HCT116 (cell line): ENCODE measurements around the gene VAMP1. TPM values are rescaled to one million over a fixed set of nuclear protein-coding genes. Genes with fewer than 3 reads are reported as not detected.

Experiments used
- ATAC-seq: fragments of 200-7000 bp; cut with Tn5 transposase; 2 replicates; pipeline ENCODE4 v1.9.1; 2020; ENCODE audit warnings: mild to moderate bottlenecking, moderate library complexity
- BruUV-seq: library from RNA; stranded (reverse); fragments of 400-500 nt; replicated peaks from 2 replicates; lab custom pipeline; 2021; lab: Mats Ljungman, UMichigan
- CTCF ChIA-PET: fragments of 300-600 bp; sonication (Branson Sonifier 250); formaldehyde crosslinking; loops from one replicate; lab custom pipeline; 2021; ENCODE audit warnings: antibody characterized with exemption; lab: Charles Lee
- POLR2A ChIA-PET: fragments of 300-600, 350-600 bp; sonication (Branson Sonifier 250); formaldehyde crosslinking; loops from one replicate; lab custom pipeline; 2021; ENCODE audit warnings: antibody characterized with exemption; lab: Charles Lee
- RAD21 ChIA-PET, 2 experiments: fragments of 300-600 bp; sonication (Branson Sonifier 250); formaldehyde crosslinking; loops; one replicate each; lab custom pipeline; 2023; ENCODE audit warnings: low total read pairs in 2 of 2; ENCODE audit not compliant: uncharacterized antibody in 2 of 2, unreplicated experiment in 2 of 2, low non-redundant PET in 1 of 2; lab: Charles Lee
- DNase-seq: peaks from one replicate; pipeline ENCODE4 v3.0.0-alpha.2; 2010; ENCODE audit warnings: low read depth, low spot score
- H2AFZ ChIP-seq: fragments of 200-600 bp; shearing (Covaris generic), sonication (generic); 2 replicates; pipeline ENCODE4 v1.6.1; 2017; ENCODE audit warnings: low read depth, mixed run types, mixed read lengths, antibody characterized with exemption, low read length; ENCODE audit not compliant: poor library complexity, severe bottlenecking
- H3K27ac ChIP-seq: 2 replicates; pipeline ENCODE4 v1.5.1; 2012; ENCODE audit warnings: low read depth, low read length
- H3K27me3 ChIP-seq: fragments of 200-600 bp; sonication (generic); 2 replicates; pipeline ENCODE4 v1.6.1; 2016; ENCODE audit warnings: mixed run types, low read length, mixed read lengths; ENCODE audit not compliant: insufficient read depth
- H3K36me3 ChIP-seq, 2 experiments: fragments of 200-500 bp in 1 of 2; fragments of 200-600 bp in 1 of 2; sonication (Bioruptor generic) in 1 of 2; sonication (generic) in 1 of 2; 2 replicates each; pipeline versions ENCODE4 v1.5.1 to v1.6.1; 2014 to 2016; ENCODE audit warnings: low read length in 2 of 2, inconsistent platforms in 1 of 2, mixed read lengths in 1 of 2, mixed run types in 1 of 2; ENCODE audit not compliant: insufficient read depth in 2 of 2, control insufficient read depth in 1 of 2
- H3K4me1 ChIP-seq, 2 experiments: fragments of 200-600 bp in 1 of 2; sonication (generic) in 1 of 2; 2 replicates each; pipeline versions ENCODE4 v1.5.1 to v1.6.1; 2012 to 2017; ENCODE audit warnings: low read length in 2 of 2, inconsistent platforms in 1 of 2, mild to moderate bottlenecking in 1 of 2, mixed read lengths in 1 of 2, mixed run types in 1 of 2, moderate library complexity in 1 of 2; ENCODE audit not compliant: insufficient read depth in 2 of 2, control insufficient read depth in 1 of 2
- H3K4me2 ChIP-seq: fragments of 200-600 bp; sonication (generic); 2 replicates; pipeline ENCODE4 v1.6.1; 2017; ENCODE audit warnings: mixed run types, low read length, mixed read lengths
- H3K4me3 ChIP-seq, 2 experiments: fragments of 200-600 bp in 1 of 2; sonication (generic) in 1 of 2; replicated peaks in 1 of 2; 2 replicates each; pipeline ENCODE4 v1.5.1; 2011 to 2016; ENCODE audit warnings: low read length in 2 of 2, control low read depth in 1 of 2, low read depth in 1 of 2, mild to moderate bottlenecking in 1 of 2, mixed read lengths in 1 of 2, mixed run types in 1 of 2
- H3K79me2 ChIP-seq: fragments of 200-600 bp; sonication (generic); 2 replicates; pipeline ENCODE4 v1.6.1; 2017; ENCODE audit warnings: mild to moderate bottlenecking, mixed run types, low read length, moderate library complexity, mixed read lengths; ENCODE audit not compliant: insufficient read depth
- H3K9ac ChIP-seq: fragments of 200-600 bp; sonication (generic); 2 replicates; pipeline ENCODE4 v1.6.1; 2016; ENCODE audit warnings: low read length, mixed read lengths
- H3K9me2 ChIP-seq: fragments of 200-600 bp; sonication (generic), shearing (Covaris generic); 2 replicates; pipeline ENCODE4 v1.6.1; 2017; ENCODE audit warnings: mixed run types, mild to moderate bottlenecking, moderate library complexity; ENCODE audit not compliant: insufficient read depth
- H3K9me3 ChIP-seq, 2 experiments: fragments of 200-500 bp in 1 of 2; fragments of 200-600 bp in 1 of 2; sonication (Bioruptor generic) in 1 of 2; sonication (generic) in 1 of 2; 2 replicates each; pipeline ENCODE4 v1.6.1; 2014 to 2017; ENCODE audit warnings: low read length in 2 of 2, mixed read lengths in 2 of 2, inconsistent platforms in 1 of 2, low read depth in 1 of 2, mild to moderate bottlenecking in 1 of 2, mixed run types in 1 of 2, moderate library complexity in 1 of 2; ENCODE audit not compliant: control insufficient read depth in 1 of 2, insufficient read depth in 1 of 2
- H4K20me1 ChIP-seq: fragments of 200-600 bp; sonication (generic), shearing (Covaris generic); 2 replicates; pipeline ENCODE4 v1.6.1; 2017; ENCODE audit warnings: mixed run types, mild to moderate bottlenecking, moderate library complexity; ENCODE audit not compliant: insufficient read depth
- CBX3 ChIP-seq: IDR thresholded peaks from 2 replicates; pipeline ENCODE4 v1.6.1; 2012; ENCODE audit warnings: low read depth
- ELF1 ChIP-seq: IDR thresholded peaks from 2 replicates; pipeline ENCODE4 v1.6.1; 2012; ENCODE audit warnings: low read depth, borderline replicate concordance
- EZH2 ChIP-seq: fragments of 200-600 bp; sonication (generic); IDR thresholded peaks from 2 replicates; pipeline ENCODE4 v1.6.1; 2017; ENCODE audit warnings: antibody characterized with exemption, mixed run types
- FOSL1 ChIP-seq: IDR thresholded peaks from 2 replicates; pipeline ENCODE4 v1.6.1; 2012; ENCODE audit warnings: low read depth
- JUND ChIP-seq: IDR thresholded peaks from 2 replicates; pipeline ENCODE4 v1.6.1; 2012
- POLR2A ChIP-seq: IDR thresholded peaks from 2 replicates; pipeline ENCODE4 v1.7.0; 2011; ENCODE audit warnings: borderline replicate concordance; ENCODE audit not compliant: insufficient read depth, insufficient read length; ENCODE audit errors: extremely low read depth
- POLR2AphosphoS5 ChIP-seq: IDR thresholded peaks from 2 replicates; pipeline ENCODE4 v1.6.1; 2011; ENCODE audit warnings: mild to moderate bottlenecking, low read depth, low read length, moderate library complexity
- SIN3A ChIP-seq: IDR thresholded peaks from 2 replicates; pipeline ENCODE4 v1.6.1; 2012; ENCODE audit warnings: low read depth
- SP1 ChIP-seq: IDR thresholded peaks from 2 replicates; pipeline ENCODE4 v1.6.1; 2012; ENCODE audit warnings: low read depth
- SRF ChIP-seq: IDR thresholded peaks from 2 replicates; pipeline ENCODE4 v1.6.1; 2012; ENCODE audit warnings: low read depth
- TCF7L2 ChIP-seq: IDR thresholded peaks from 2 replicates; pipeline ENCODE4 v1.7.0; 2011; ENCODE audit warnings: borderline replicate concordance, inconsistent platforms; ENCODE audit not compliant: insufficient read depth, insufficient read length; ENCODE audit errors: extremely low read depth
- YY1 ChIP-seq: IDR thresholded peaks from 2 replicates; pipeline ENCODE4 v1.6.1; 2011; ENCODE audit warnings: low read length, low read depth, moderate library complexity, mild to moderate bottlenecking; ENCODE audit not compliant: insufficient replicate concordance; ENCODE audit errors: extremely low read depth
- ZFX ChIP-seq: fragments of 450-650 bp; IDR thresholded peaks from 2 replicates; pipeline ENCODE4 v1.6.1; 2017
- ZNF274 ChIP-seq: fragments of 200-500 bp; sonication (Bioruptor generic); IDR thresholded peaks from 2 replicates; pipeline ENCODE4 v1.6.1; 2014; ENCODE audit warnings: mild to moderate bottlenecking, low read depth, low read length, inconsistent platforms
- intact Hi-C: fragments of 100-400 bp; cut with micrococcal nuclease; formaldehyde crosslinking; loops from 2 replicates; pipeline ENCODE4 v1.10.0; 2022
- total RNA-seq: library from RNA; stranded (reverse); gene quantifications from one replicate; pipeline ENCODE4 v1.2.1, GENCODE V29; 2021; ENCODE audit not compliant: unreplicated experiment
- TF ChIP-seq, protein P1 (sequence below), 3 experiments: fragments of 200-600 bp in 1 of 3; sonication (generic) in 1 of 3; IDR thresholded peaks in 2 of 3; conservative IDR thresholded peaks in 1 of 3; 2 replicates each; pipeline ENCODE4 v1.5.1; 2012 to 2017; ENCODE audit warnings: low read depth in 2 of 3, low read length in 2 of 3, antibody characterized with exemption in 1 of 3, borderline replicate concordance in 1 of 3, control low read depth in 1 of 3, mild to moderate bottlenecking in 1 of 3, mixed read lengths in 1 of 3, mixed run types in 1 of 3, moderate library complexity in 1 of 3; ENCODE audit not compliant: insufficient read depth in 1 of 3

VAMP1 gene
- total RNA-seq, 1 experiment from 2014 or later, result 12.1 TPM

DNA sequence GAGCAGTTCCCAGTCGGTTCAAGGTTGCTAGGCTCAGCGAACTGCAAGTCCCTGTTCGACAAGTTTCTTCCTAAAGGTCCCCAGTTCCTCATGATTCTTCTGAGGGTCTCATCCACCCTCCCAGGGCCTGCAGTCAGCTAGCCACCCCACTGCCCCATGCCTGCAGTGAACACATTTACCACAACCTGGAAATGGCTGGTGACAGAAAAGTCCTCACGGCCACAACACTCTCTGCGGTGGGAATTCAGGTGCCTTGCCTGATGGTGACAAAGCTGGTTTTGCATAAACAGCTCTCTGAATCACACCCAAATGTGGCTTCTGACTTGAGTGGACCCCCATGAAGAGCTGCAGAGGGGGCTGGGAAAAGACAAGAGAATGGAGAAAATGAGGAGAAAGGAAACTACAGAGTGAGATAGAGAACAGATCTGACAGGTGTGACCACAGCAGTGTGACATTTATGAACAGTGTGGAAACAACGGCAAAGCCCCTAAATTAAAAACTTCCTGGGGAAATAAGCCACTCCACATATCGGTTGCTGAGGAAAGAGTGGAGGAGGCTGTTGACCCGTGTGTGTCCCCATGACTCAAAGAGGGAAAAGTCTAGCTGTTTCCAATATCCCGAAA lies 27.0 kb downstream of the VAMP1 start:
- H3K27me3 ChIP-seq, result no peaks in the 10 kb centered on the region
- no TSS peak for BruUV-seq
- POLR2A ChIA-PET, result interaction anchor here (1.3 kb wide), 1 partner anchor 27 kb away, joined by 4 read pairs; the partner anchor contains the start of gene VAMP1

DNA sequence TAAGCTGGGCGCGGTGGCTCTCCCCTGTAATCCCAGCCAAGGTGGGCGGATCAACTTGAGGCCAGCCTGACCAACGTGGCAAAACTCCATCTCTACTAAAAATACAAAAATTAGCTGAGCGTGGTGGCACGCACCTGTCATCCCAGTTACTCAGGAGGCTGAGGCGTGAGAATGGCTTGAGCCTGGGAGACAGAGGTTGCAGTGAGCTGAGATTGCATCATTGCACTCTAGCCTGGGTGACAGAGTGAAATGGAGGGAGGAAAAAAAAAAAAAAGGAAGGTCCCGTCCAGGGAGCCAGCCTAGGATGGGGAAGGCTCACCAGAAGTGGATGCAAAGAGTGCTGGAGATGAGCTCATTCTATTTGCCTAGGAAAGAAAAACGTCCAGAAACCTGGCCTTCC lies 27.6 kb downstream of the VAMP1 start:
- no peaks in the 10 kb centered on the region for H3K27me3 ChIP-seq
- intact Hi-C loops, result no loop called here
- ATAC-seq, result no peak
- no peaks in the 10 kb centered on the region for H3K9me2 ChIP-seq
- no peak overlapping the region for H3K4me2 ChIP-seq
- DNase-seq, result no peak
- ChIA-PET RAD21 (no interaction called here), CTCF (no interaction called here), POLR2A (interaction anchor here (1.3 kb wide), 1 partner anchor 28 kb away, joined by 4 read pairs; the partner anchor contains the start of gene VAMP1)
- no peaks in the 10 kb centered on the region for H3K79me2 ChIP-seq
- H3K9ac ChIP-seq, result no peak overlapping the region
- H3K36me3 ChIP-seq, result no peaks in the 10 kb centered on the region
- H4K20me1 ChIP-seq, result no peaks in the 10 kb centered on the region
- H3K27ac ChIP-seq, result no peak overlapping the region
- no peaks in the 10 kb centered on the region for H3K9me3 ChIP-seq
- H3K4me1 ChIP-seq, result no peaks in the 10 kb centered on the region
- no TSS peak for BruUV-seq
- H3K4me3 ChIP-seq, result no peak overlapping the region
- no peak overlapping the region for H2AFZ ChIP-seq
- no peak for TF ChIP-seq EZH2
- no peak for TF ChIP-seq CBX3
- TF ChIP-seq SRF, result no peak
- TF ChIP-seq YY1, result no peak
- TF ChIP-seq POLR2AphosphoS5, result no peak
- TF ChIP-seq POLR2A, result no peak
- TF ChIP-seq ZFX, result no peak
- no peak for TF ChIP-seq JUND
- TF ChIP-seq ELF1, result no peak
- TF ChIP-seq TCF7L2, result no peak
- TF ChIP-seq SIN3A, result no peak
- no peak for TF ChIP-seq ZNF274
- TF ChIP-seq, protein P1, sequence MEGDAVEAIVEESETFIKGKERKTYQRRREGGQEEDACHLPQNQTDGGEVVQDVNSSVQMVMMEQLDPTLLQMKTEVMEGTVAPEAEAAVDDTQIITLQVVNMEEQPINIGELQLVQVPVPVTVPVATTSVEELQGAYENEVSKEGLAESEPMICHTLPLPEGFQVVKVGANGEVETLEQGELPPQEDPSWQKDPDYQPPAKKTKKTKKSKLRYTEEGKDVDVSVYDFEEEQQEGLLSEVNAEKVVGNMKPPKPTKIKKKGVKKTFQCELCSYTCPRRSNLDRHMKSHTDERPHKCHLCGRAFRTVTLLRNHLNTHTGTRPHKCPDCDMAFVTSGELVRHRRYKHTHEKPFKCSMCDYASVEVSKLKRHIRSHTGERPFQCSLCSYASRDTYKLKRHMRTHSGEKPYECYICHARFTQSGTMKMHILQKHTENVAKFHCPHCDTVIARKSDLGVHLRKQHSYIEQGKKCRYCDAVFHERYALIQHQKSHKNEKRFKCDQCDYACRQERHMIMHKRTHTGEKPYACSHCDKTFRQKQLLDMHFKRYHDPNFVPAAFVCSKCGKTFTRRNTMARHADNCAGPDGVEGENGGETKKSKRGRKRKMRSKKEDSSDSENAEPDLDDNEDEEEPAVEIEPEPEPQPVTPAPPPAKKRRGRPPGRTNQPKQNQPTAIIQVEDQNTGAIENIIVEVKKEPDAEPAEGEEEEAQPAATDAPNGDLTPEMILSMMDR (IDR thresholded peaks at IDR 0.05 in 2 of 3, conservative IDR thresholded peaks at IDR 0.05 in 1 of 3; ENCODE audit: borderline replicate concordance in 1 of 3, insufficient read depth in 1 of 3, low read depth in 2 of 3, low read length in 2 of 3), result no peak
- no peak for TF ChIP-seq SP1
- no peak for TF ChIP-seq FOSL1

More for the DNA sequence above, 27.0 kb downstream of the VAMP1 start:
- DNase-seq, result no peak
- Histone ChIP-seq H3K36me3 (no peaks in the 10 kb centered on the region), H3K4me2 (no peak overlapping the region), H3K79me2 (no peaks in the 10 kb centered on the region), H2AFZ (no peak overlapping the region), H3K4me1 (no peaks in the 10 kb centered on the region), H3K4me3 (no peak overlapping the region), H4K20me1 (no peaks in the 10 kb centered on the region), H3K9me3 (no peaks in the 10 kb centered on the region), H3K9ac (no peak overlapping the region), H3K9me2 (no peaks in the 10 kb centered on the region), H3K27ac (no peak overlapping the region)
- TF ChIP-seq SP1 (no peak), SRF (no peak)
- intact Hi-C loops, result no loop called here
- ChIA-PET RAD21 (no interaction called here), CTCF (interaction anchor here (1.4 kb wide), 1 partner anchor 22 kb away, joined by 3 read pairs; no protein-coding TSS in a partner anchor)
- ATAC-seq, result no peak
